CD4-positive, alpha-beta memory T cell (primary cell): ENCODE measurements around the gene FLG2. TPM values are rescaled to one million over a fixed set of nuclear protein-coding genes. Genes with fewer than 3 reads are reported as not detected.

ENCODE experiments used
- CTCF ChIA-PET: fragments of 350-600 bp; sonication (Branson Sonifier 250); formaldehyde crosslinking; loops from one replicate; lab custom pipeline; 2021; ENCODE audit warnings: inconsistent platforms; ENCODE audit not compliant: partially characterized antibody; lab: Charles Lee
- POLR2A ChIA-PET: fragments of 350-600 bp; sonication (Branson Sonifier 250); formaldehyde crosslinking; loops from one replicate; lab custom pipeline; 2021; ENCODE audit not compliant: partially characterized antibody; lab: Charles Lee
- DNase-seq, 5 donors: peaks; one replicate each; pipeline versions ENCODE4 v3.0.0 to v3.0.0-alpha.2; 2020 to 2022; ENCODE audit warnings: mixed read lengths in 1 of 5
- H3K27ac ChIP-seq: one replicate; pipeline ENCODE4 v1.7.0; 2013; ENCODE audit warnings: low read depth, low read length
- H3K27me3 ChIP-seq: 2 replicates; pipeline ENCODE4 v1.7.0; 2013; ENCODE audit warnings: mild to moderate bottlenecking, low read length, moderate library complexity; ENCODE audit not compliant: insufficient read depth
- H3K36me3 ChIP-seq: 2 replicates; pipeline ENCODE4 v1.7.0; 2013; ENCODE audit warnings: mild to moderate bottlenecking, low read length, moderate library complexity; ENCODE audit not compliant: insufficient read depth
- H3K4me1 ChIP-seq: 2 replicates; pipeline ENCODE4 v1.7.0; 2013; ENCODE audit warnings: mild to moderate bottlenecking, low read length, moderate library complexity; ENCODE audit not compliant: insufficient read depth
- H3K4me3 ChIP-seq, 2 donors: one replicate each; pipeline ENCODE4 v1.7.0; 2013; ENCODE audit warnings: low read length in 2 of 2, mild to moderate bottlenecking in 1 of 2
- H3K9me3 ChIP-seq, 2 donors: one replicate each; pipeline ENCODE4 v1.7.0; 2013; ENCODE audit warnings: low read length in 2 of 2, control low read depth in 1 of 2; ENCODE audit not compliant: control insufficient read depth in 1 of 2
- H3K27ac Mint-ChIP-seq, 7 donors: one replicate each; pipeline ENCODE4 v1.8.0; 2020 to 2021; ENCODE audit warnings: mixed read lengths in 7 of 7, mild to moderate bottlenecking in 6 of 7, inconsistent platforms in 3 of 7, moderate library complexity in 3 of 7
- H3K27me3 Mint-ChIP-seq, 2 donors: one replicate each; pipeline ENCODE4 v1.8.0; 2020 to 2021; ENCODE audit warnings: mixed read lengths in 2 of 2
- H3K36me3 Mint-ChIP-seq, 2 donors: one replicate each; pipeline ENCODE4 v1.8.0; 2020 to 2021; ENCODE audit warnings: mixed read lengths in 2 of 2, inconsistent platforms in 1 of 2, mild to moderate bottlenecking in 1 of 2
- H3K4me1 Mint-ChIP-seq, 4 donors: one replicate each; pipeline ENCODE4 v1.8.0; 2020 to 2021; ENCODE audit warnings: mixed read lengths in 4 of 4, mild to moderate bottlenecking in 1 of 4
- H3K4me3 Mint-ChIP-seq, 8 donors: one replicate each; pipeline ENCODE4 v1.8.0; 2020 to 2021; ENCODE audit warnings: mixed read lengths in 8 of 8, mild to moderate bottlenecking in 7 of 8, moderate library complexity in 6 of 8, inconsistent platforms in 3 of 8
- H3K9me3 Mint-ChIP-seq, 8 donors: one replicate each; pipeline ENCODE4 v1.8.0; 2020 to 2021; ENCODE audit warnings: mixed read lengths in 8 of 8, mild to moderate bottlenecking in 5 of 8, inconsistent platforms in 3 of 8, moderate library complexity in 1 of 8
- intact Hi-C: fragments of 100-400 bp; cut with micrococcal nuclease; formaldehyde crosslinking; loops from one replicate; pipeline ENCODE4 v1.15.1; 2023
- polyA plus RNA-seq, 2 donors: library from polyadenylated mRNA; unstranded; fragments of 300-500 nt; fragmentation: Illumina TruSeq; gene quantifications; one replicate each; pipeline ENCODE4 v1.2.3, GENCODE V29; 2021
- total RNA-seq, 2 experiments: library from RNA; stranded (reverse); gene quantifications; one replicate each; pipeline ENCODE4 v1.2.3, GENCODE V29; 2021

The FLG2 gene
- total and polyA plus RNA-seq, 4 experiments from 2014 or later = not detected

- Histone ChIP-seq H3K27ac (no peak overlapping the region), H3K9me3 (no peaks in the 10 kb centered on the region), H3K4me3 (no peak overlapping the region), H3K36me3 (no peaks in the 10 kb centered on the region), H3K4me1 (no peaks in the 10 kb centered on the region), H3K27me3 (no peaks in the 10 kb centered on the region)
- Mint-ChIP-seq H3K9me3 (peaks cover 0 to 5% (median under 1%) of the 10 kb centered on the region in 8 donors), H3K4me1 (peaks cover 0 to 2% (median under 1%) of the 10 kb centered on the region in 4 donors), H3K27ac (no peak overlapping the region), H3K27me3 (peaks cover 3 to 4% of the 10 kb centered on the region in 2 donors), H3K36me3 (no peaks in the 10 kb centered on the region), H3K4me3 (no peak overlapping the region)
- DNase-seq = no peak
- CTCF ChIA-PET = no interaction called here
- POLR2A ChIA-PET = interaction anchor here (2.7 kb wide), 1 partner anchor 44 kb away, joined by 8 read pairs; no protein-coding TSS in a partner anchor
- intact Hi-C loops = loop anchor here (5.0 kb wide), 1 partner anchor 297 kb away; no protein-coding TSS in a partner anchor
These were observed 10.2 kb downstream of the FLG2 start for GRCh38 chr1:152349611-152350010.

- Histone ChIP-seq H3K9me3 (no peaks in the 10 kb centered on the region), H3K27me3 (no peaks in the 10 kb centered on the region), H3K36me3 (no peaks in the 10 kb centered on the region), H3K27ac (no peak overlapping the region), H3K4me3 (no peak overlapping the region), H3K4me1 (no peaks in the 10 kb centered on the region)
- DNase-seq = peak in 1 of 5 donors; percentile 1
- H3K4me1 Mint-ChIP-seq = peaks cover 0 to 2% (median under 1%) of the 10 kb centered on the region in 4 donors
- CTCF ChIA-PET = interaction anchor here (1.1 to 2.7 kb wide), 11 partner anchors 11 to 162 kb away, joined by 3 to 41 read pairs (median 6); partner anchors contain the start of gene FLG2
- intact Hi-C loops = loop anchor here (5.0 kb wide), 1 partner anchor 296 kb away; no protein-coding TSS in a partner anchor
- H3K36me3 Mint-ChIP-seq = no peaks in the 10 kb centered on the region
- POLR2A ChIA-PET = interaction anchor here (1.7 to 2.7 kb wide), 2 partner anchors 45 to 51 kb away, joined by 7 to 8 read pairs; no protein-coding TSS in a partner anchor
- H3K4me3 Mint-ChIP-seq = no peak overlapping the region
- peaks cover 5 to 9% of the 10 kb centered on the region in 2 donors for H3K27me3 Mint-ChIP-seq
- H3K9me3 Mint-ChIP-seq = peaks cover 0 to 3% (median 0%) of the 10 kb centered on the region in 8 donors
- H3K27ac Mint-ChIP-seq = peak overlapping the region in 1 of 7 donors; percentile 0
These were observed 11.4 kb downstream of the FLG2 start for GRCh38 chr1:152348447-152348846.

- ChIA-PET POLR2A (interaction anchor here (1.0 to 2.7 kb wide), 3 partner anchors 46 to 111 kb away, joined by 3 to 8 read pairs (median 7); no protein-coding TSS in a partner anchor), CTCF (interaction anchor here (0.6 to 2.7 kb wide), 19 partner anchors 9 to 283 kb away, joined by 3 to 41 read pairs (median 5); partner anchors contain the start of gene FLG2)
- no peaks in the 10 kb centered on the region for H3K36me3 Mint-ChIP-seq
- no peak overlapping the region for H3K4me3 ChIP-seq
- peak; percentile 55 to 67 (median 60) for DNase-seq
- H3K9me3 ChIP-seq = no peaks in the 10 kb centered on the region
- no peak overlapping the region for H3K27ac ChIP-seq
- peaks cover 7 to 9% of the 10 kb centered on the region in 2 donors for H3K27me3 Mint-ChIP-seq
- H3K27me3 ChIP-seq = no peaks in the 10 kb centered on the region
- intact Hi-C loops = loop anchor here (1.0 to 5.0 kb wide), 5 partner anchors 45 to 295 kb away; no protein-coding TSS in a partner anchor
- no peak overlapping the region for H3K4me3 Mint-ChIP-seq
- H3K9me3 Mint-ChIP-seq = peaks cover 0 to 2% (median 0%) of the 10 kb centered on the region in 8 donors
- H3K36me3 ChIP-seq = no peaks in the 10 kb centered on the region
- H3K4me1 Mint-ChIP-seq = peaks cover 0 to 2% (median under 1%) of the 10 kb centered on the region in 4 donors
- H3K27ac Mint-ChIP-seq = no peak overlapping the region
- H3K4me1 ChIP-seq = no peaks in the 10 kb centered on the region
These were observed 12.6 kb downstream of the FLG2 start for GRCh38 chr1:152347116-152347728.

GRCh38 chr1:152344438-152344837, 15.4 kb downstream of the FLG2 start:
- ChIA-PET CTCF (interaction anchor here (1.4 to 2.6 kb wide), 2 partner anchors 55 to 115 kb away, joined by 4 to 10 read pairs; no protein-coding TSS in a partner anchor), POLR2A (no interaction called here)
- H3K36me3 Mint-ChIP-seq = no peaks in the 10 kb centered on the region
- H3K36me3 ChIP-seq = no peaks in the 10 kb centered on the region
- no peak for DNase-seq
- H3K27me3 ChIP-seq = no peaks in the 10 kb centered on the region
- intact Hi-C loops = no loop called here
- no peak overlapping the region for H3K27ac ChIP-seq
- no peaks in the 10 kb centered on the region for H3K9me3 ChIP-seq
- no peak overlapping the region for H3K4me3 ChIP-seq
- no peak overlapping the region for H3K27ac Mint-ChIP-seq
- H3K4me1 Mint-ChIP-seq = peaks cover 0 to 2% (median under 1%) of the 10 kb centered on the region in 4 donors
- peaks cover 10 to 19% of the 10 kb centered on the region in 2 donors for H3K27me3 Mint-ChIP-seq
- peaks cover 0 to 2% (median 0%) of the 10 kb centered on the region in 8 donors for H3K9me3 Mint-ChIP-seq
- no peaks in the 10 kb centered on the region for H3K4me1 ChIP-seq
- no peak overlapping the region for H3K4me3 Mint-ChIP-seq

GRCh38 chr1:152343006-152343405, 16.8 kb downstream of the FLG2 start:
- H3K27me3 Mint-ChIP-seq = peaks cover 11 to 21% of the 10 kb centered on the region in 2 donors
- H3K36me3 ChIP-seq = no peaks in the 10 kb centered on the region

GRCh38 chr1:152335399-152335798, 24.4 kb downstream of the FLG2 start:
- H3K27me3 ChIP-seq = no peaks in the 10 kb centered on the region
- H3K4me1 Mint-ChIP-seq = no peaks in the 10 kb centered on the region
- H3K9me3 Mint-ChIP-seq = no peaks in the 10 kb centered on the region
- ChIA-PET POLR2A (no interaction called here), CTCF (interaction anchor here (1.0 kb wide), 1 partner anchor 12 kb away, joined by 3 read pairs; no protein-coding TSS in a partner anchor)
- H3K36me3 Mint-ChIP-seq = no peaks in the 10 kb centered on the region
- peaks cover 13 to 17% of the 10 kb centered on the region in 2 donors for H3K27me3 Mint-ChIP-seq
- no peak overlapping the region for H3K4me3 Mint-ChIP-seq
- H3K4me1 ChIP-seq = no peaks in the 10 kb centered on the region
- intact Hi-C loops = no loop called here
- no peak overlapping the region for H3K4me3 ChIP-seq
- no peaks in the 10 kb centered on the region for H3K36me3 ChIP-seq
- H3K9me3 ChIP-seq = no peaks in the 10 kb centered on the region
- no peak for DNase-seq
- no peak overlapping the region for H3K27ac Mint-ChIP-seq
- H3K27ac ChIP-seq = no peak overlapping the region

More at GRCh38 chr1:152343006-152343405, 16.8 kb downstream of the FLG2 start:
- Histone ChIP-seq H3K4me1 (no peaks in the 10 kb centered on the region), H3K4me3 (no peak overlapping the region), H3K27me3 (no peaks in the 10 kb centered on the region), H3K27ac (no peak overlapping the region), H3K9me3 (no peaks in the 10 kb centered on the region)
- Mint-ChIP-seq H3K4me1 (no peaks in the 10 kb centered on the region), H3K9me3 (no peaks in the 10 kb centered on the region), H3K4me3 (no peak overlapping the region), H3K27ac (no peak overlapping the region), H3K36me3 (no peaks in the 10 kb centered on the region)
- no peak for DNase-seq
- POLR2A ChIA-PET = no interaction called here
- intact Hi-C loops = no loop called here
- CTCF ChIA-PET = interaction anchor here (1.0 to 1.6 kb wide), 2 partner anchors 56 to 115 kb away, joined by 5 to 7 read pairs; no protein-coding TSS in a partner anchor

- no peaks in the 10 kb centered on the region for H3K4me1 Mint-ChIP-seq
- no peaks in the 10 kb centered on the region for H3K36me3 Mint-ChIP-seq
- H3K36me3 ChIP-seq = no peaks in the 10 kb centered on the region
- no peak overlapping the region for H3K27ac Mint-ChIP-seq
- DNase-seq = no peak
- intact Hi-C loops = no loop called here
- no peak overlapping the region for H3K4me3 ChIP-seq
- POLR2A ChIA-PET = no interaction called here
- CTCF ChIA-PET = interaction anchor here (0.6 kb wide), 1 partner anchor 79 kb away, joined by 3 read pairs; no protein-coding TSS in a partner anchor
- H3K27me3 Mint-ChIP-seq = peaks cover 4 to 5% of the 10 kb centered on the region in 2 donors
- no peaks in the 10 kb centered on the region for H3K4me1 ChIP-seq
- no peaks in the 10 kb centered on the region for H3K27me3 ChIP-seq
- H3K9me3 Mint-ChIP-seq = no peaks in the 10 kb centered on the region
- H3K4me3 Mint-ChIP-seq = no peak overlapping the region
- H3K9me3 ChIP-seq = no peaks in the 10 kb centered on the region
- no peak overlapping the region for H3K27ac ChIP-seq
These were observed 30.9 kb downstream of the FLG2 start for GRCh38 chr1:152328801-152329391.
